Gastroesophageal sphincter (tissue), 3 donors: ENCODE results near the gene AP3D1.
"Not testable (repeated sequence)": the region's sequence is repeated elsewhere in the genome, so short reads cannot be mapped to it uniquely, and the experiment has no call there.

Experiments used
- CTCF ChIP-seq, 4 experiments: fragments of 200-600 bp in 2 of 4; fragments of 450-650 bp in 2 of 4; sonication (generic) in 1 of 4; IDR thresholded peaks; one replicate each; pipeline ENCODE4 v1.5.1; 2017 to 2019; ENCODE audit warnings: antibody characterized with exemption in 4 of 4, mild to moderate bottlenecking in 2 of 4, moderate library complexity in 2 of 4
- POLR2A ChIP-seq, 2 donors: fragments of 450-650 bp; IDR thresholded peaks; one replicate each; pipeline ENCODE4 v1.6.1; 2017; ENCODE audit warnings: antibody characterized with exemption in 2 of 2, mild to moderate bottlenecking in 2 of 2, moderate library complexity in 1 of 2
- POLR2AphosphoS5 ChIP-seq: sonication (generic); formaldehyde crosslinking; IDR thresholded peaks from one replicate; pipeline ENCODE4 v1.6.1; 2017; ENCODE audit warnings: antibody characterized with exemption

- not testable (repeated sequence) for TF ChIP-seq CTCF (IDR thresholded peaks at IDR 0.05); POLR2AphosphoS5; POLR2A (IDR thresholded peaks at IDR 0.05)
Measured at GRCh38 chr19:2128252-2128651, 23.1 kb downstream of the AP3D1 start.
